B cell (primary cell): Measurements from ENCODE around the gene KCTD2. TPM values are rescaled to one million over a fixed set of nuclear protein-coding genes. Genes with fewer than 3 reads are reported as not detected.

ENCODE experiments used
- ATAC-seq: fragments of 200-7000 bp; cut with Tn5 transposase; one replicate; pipeline ENCODE4 v1.10.0; 2021; ENCODE audit warnings: low read depth, mild to moderate bottlenecking, moderate number of reproducible peaks, moderate library complexity
- CTCF ChIA-PET: fragments of 350-600 bp; sonication (Branson Sonifier 250); formaldehyde crosslinking; loops from one replicate; lab custom pipeline; 2021; ENCODE audit warnings: antibody characterized with exemption, inconsistent platforms; lab: Charles Lee
- POLR2A ChIA-PET: fragments of 350-600 bp; sonication (Branson Sonifier 250); formaldehyde crosslinking; loops from one replicate; lab custom pipeline; 2021; ENCODE audit warnings: antibody characterized with exemption; lab: Charles Lee
- DNase-seq: peaks from one replicate; pipeline ENCODE4 v3.0.0; 2013
- H2AFZ ChIP-seq: 2 replicates; pipeline ENCODE4 v1.6.1; 2012; ENCODE audit warnings: mild to moderate bottlenecking, low read depth, low read length; ENCODE audit not compliant: insufficient read depth, poor library complexity, severe bottlenecking
- H3K27ac ChIP-seq, 2 donors: 1 replicate in 1 of 2; 2 replicates in 1 of 2; pipeline ENCODE4 v1.5.1; 2012 to 2013; ENCODE audit warnings: low read length in 2 of 2, mild to moderate bottlenecking in 2 of 2, moderate library complexity in 1 of 2
- H3K27me3 ChIP-seq, 4 experiments: fragments of 200-600 bp in 1 of 4; sonication (generic) in 1 of 4; replicated peaks in 1 of 4; 1 replicate in 2 of 4; 2 replicates in 2 of 4; pipeline versions ENCODE4 v1.6.1 to v1.7.0; 2013 to 2016; ENCODE audit warnings: low read length in 3 of 4, mild to moderate bottlenecking in 2 of 4, mixed read lengths in 1 of 4, moderate library complexity in 1 of 4; ENCODE audit not compliant: insufficient read depth in 4 of 4, control insufficient read depth in 3 of 4; ENCODE audit errors: control extremely low read depth in 1 of 4
- H3K36me3 ChIP-seq, 2 experiments: replicated peaks in 1 of 2; 1 replicate in 1 of 2; 2 replicates in 1 of 2; pipeline versions ENCODE4 v1.6.1 to v1.7.1; 2013; ENCODE audit warnings: low read length in 1 of 2; ENCODE audit not compliant: insufficient read depth in 2 of 2, control insufficient read depth in 1 of 2; ENCODE audit errors: control extremely low read depth in 1 of 2, extremely low read depth in 1 of 2
- H3K4me1 ChIP-seq, 2 donors: fragments of 200-600 bp in 1 of 2; sonication (generic) in 1 of 2; 1 replicate in 1 of 2; 2 replicates in 1 of 2; pipeline versions ENCODE4 v1.5.1 to v1.6.1; 2013 to 2017; ENCODE audit warnings: low read length in 2 of 2; ENCODE audit not compliant: control insufficient read depth in 2 of 2, insufficient read depth in 2 of 2
- H3K4me2 ChIP-seq: replicated peaks from 2 replicates; pipeline ENCODE3; 2012; ENCODE audit warnings: mild to moderate bottlenecking, low read depth, low read length; ENCODE audit not compliant: poor library complexity, severe bottlenecking
- H3K4me3 ChIP-seq, 5 experiments: fragments of 200-600 bp in 1 of 5; sonication (generic) in 1 of 5; 1 replicate in 3 of 5; 2 replicates in 2 of 5; pipeline versions ENCODE4 v1.5.1 to v1.7.0; 2011 to 2016; ENCODE audit warnings: low read length in 4 of 5, mild to moderate bottlenecking in 4 of 5, low read depth in 2 of 5, control low read depth in 1 of 5, moderate library complexity in 1 of 5; ENCODE audit not compliant: insufficient read depth in 1 of 5; ENCODE audit errors: control extremely low read depth in 1 of 5, extremely low read depth in 1 of 5
- H3K79me2 ChIP-seq: fragments of 200-600 bp; sonication (generic); one replicate; pipeline ENCODE4 v1.6.0; 2016; ENCODE audit warnings: low read length; ENCODE audit not compliant: control insufficient read depth, insufficient read depth
- H3K9ac ChIP-seq: fragments of 200-600 bp; sonication (generic); 2 replicates; pipeline ENCODE4 v1.6.1; 2017; ENCODE audit warnings: mild to moderate bottlenecking, low read length, moderate library complexity
- H3K9me3 ChIP-seq, 3 donors: one replicate each; pipeline versions ENCODE4 v1.6.1 to v1.7.1; 2013; ENCODE audit warnings: low read length in 2 of 3; ENCODE audit not compliant: control insufficient read depth in 2 of 3, insufficient read depth in 1 of 3; ENCODE audit errors: control extremely low read depth in 1 of 3
- H4K20me1 ChIP-seq: 2 replicates; pipeline ENCODE4 v1.6.0; 2012; ENCODE audit warnings: mild to moderate bottlenecking, low read length; ENCODE audit not compliant: insufficient read depth, control insufficient read depth, poor library complexity, severe bottlenecking
- H3K27ac Mint-ChIP-seq: one replicate; pipeline ENCODE4 v1.8.0; 2021; ENCODE audit warnings: mixed read lengths
- H3K27me3 Mint-ChIP-seq: one replicate; pipeline ENCODE4 v1.8.0; 2021; ENCODE audit warnings: mixed read lengths
- H3K4me1 Mint-ChIP-seq: one replicate; pipeline ENCODE4 v1.8.0; 2021; ENCODE audit warnings: mixed read lengths
- H3K4me3 Mint-ChIP-seq: one replicate; pipeline ENCODE4 v1.8.0; 2021; ENCODE audit warnings: mixed read lengths
- H3K9me3 Mint-ChIP-seq: one replicate; pipeline ENCODE4 v1.8.0; 2022; ENCODE audit warnings: mixed read lengths; ENCODE audit not compliant: insufficient read depth
- CTCF ChIP-seq: fragments of 200-600 bp; IDR thresholded peaks from one replicate; pipeline ENCODE4 v1.8.0; 2022; ENCODE audit warnings: antibody characterized with exemption, mild to moderate bottlenecking
- EZH2 ChIP-seq: IDR thresholded peaks from 2 replicates; pipeline ENCODE4 v1.6.1; 2012; ENCODE audit warnings: borderline replicate concordance, low read depth, mild to moderate bottlenecking, moderate library complexity, low read length; ENCODE audit not compliant: insufficient read depth, poor library complexity, severe bottlenecking
- WGBS: methylation state at CpG from one replicate; pipeline ENCODE4 v1.1.5; 2013; ENCODE audit warnings: missing lambda C conversion rate; ENCODE audit not compliant: insufficient coverage; 5-methylcytosine and 5-hydroxymethylcytosine counted together
- intact Hi-C: fragments of 100-400 bp; cut with micrococcal nuclease; formaldehyde crosslinking; loops from one replicate; pipeline ENCODE4 v1.10.0; 2022
- polyA plus RNA-seq: library from polyadenylated mRNA; depleted of rRNA; stranded (reverse); fragments of >200 nt; gene quantifications from 2 replicates; pipeline ENCODE4 v1.2.3, GENCODE V29; 2012
- total RNA-seq, 2 donors: library from RNA; stranded (reverse); fragments of 120-200 nt in 1 of 2; gene quantifications; 1 replicate in 1 of 2; 2 replicates in 1 of 2; pipeline versions ENCODE4 v1.2.3 to v1.2.4, GENCODE V29; 2013 to 2022

The KCTD2 gene
- total and polyA plus RNA-seq, 2 donors (not counting 1 experiment from before 2014, with no cell fraction given): 15.7 to 23.2 TPM

GRCh38 chr17:75019710-75020109 is 27.3 kb upstream of the KCTD2 start:
- ChIA-PET CTCF (interaction anchor here (0.7 to 1.2 kb wide), 2 partner anchors 58 to 94 kb away, joined by 3 read pairs; no protein-coding TSS in a partner anchor), POLR2A (no interaction called here)
- Histone ChIP-seq H3K79me2 (peaks cover 15% of the 10 kb centered on the region), H3K9ac (no peak overlapping the region), H3K9me3 (peaks cover 0 to under 1% (median 0%) of the 10 kb centered on the region in 3 donors), H3K27ac (no peak overlapping the region), H4K20me1 (no peaks in the 10 kb centered on the region), H3K36me3 (peaks cover 7 to 40% of the 10 kb centered on the region in 2 experiments), H3K4me3 (no peak overlapping the region), H3K4me2 (no peak overlapping the region), H3K4me1 (no peaks in the 10 kb centered on the region), H2AFZ (no peak overlapping the region), H3K27me3 (no peaks in the 10 kb centered on the region)
- intact Hi-C loops: no loop called here
- no peak for TF ChIP-seq CTCF
- no peak for TF ChIP-seq EZH2
- ATAC-seq (no peak), DNase-seq (no peak)
- no peak overlapping the region for H3K4me3 Mint-ChIP-seq
- WGBS: 100% methylated on average over 2 of the region's 3 CpGs
- no peaks in the 10 kb centered on the region for H3K9me3 Mint-ChIP-seq
- H3K4me1 Mint-ChIP-seq: peaks cover 2% of the 10 kb centered on the region
- H3K27me3 Mint-ChIP-seq: no peaks in the 10 kb centered on the region
- no peak overlapping the region for H3K27ac Mint-ChIP-seq

- H3K36me3 ChIP-seq: peaks cover 7 to 40% of the 10 kb centered on the region in 2 experiments
- H3K79me2 ChIP-seq: peaks cover 10% of the 10 kb centered on the region
- no peak overlapping the region for H3K4me3 Mint-ChIP-seq
- H3K27me3 Mint-ChIP-seq: no peaks in the 10 kb centered on the region
- peaks cover 0 to 4% of the 10 kb centered on the region in 2 donors for H3K4me1 ChIP-seq
- H3K27ac Mint-ChIP-seq: no peak overlapping the region
- no peaks in the 10 kb centered on the region for H3K27me3 ChIP-seq
- DNase-seq: no peak
- 95% methylated on average over 13 of the region's 19 CpGs for WGBS
- peaks cover 3% of the 10 kb centered on the region for H3K4me1 Mint-ChIP-seq
- intact Hi-C loops: no loop called here
- no peak overlapping the region for H3K4me2 ChIP-seq
- no peak overlapping the region for H2AFZ ChIP-seq
- H3K9me3 ChIP-seq: peaks cover 0 to 5% (median 0%) of the 10 kb centered on the region in 3 donors
- TF ChIP-seq EZH2 (no peak), CTCF (no peak)
- CTCF ChIA-PET: no interaction called here
- no peak overlapping the region for H3K27ac ChIP-seq
- ATAC-seq: no peak
- no peaks in the 10 kb centered on the region for H3K9me3 Mint-ChIP-seq
- no peaks in the 10 kb centered on the region for H4K20me1 ChIP-seq
- POLR2A ChIA-PET: no interaction called here
- no peak overlapping the region for H3K4me3 ChIP-seq
- H3K9ac ChIP-seq: no peak overlapping the region
Observed at GRCh38 chr17:75020331-75021110, 26.5 kb upstream of the KCTD2 start.
